Skeletal muscle satellite cell (primary cell): ENCODE measurements around the gene DYNC1I1.

Experiments
- H3K27me3 ChIP-seq: 2 replicates; pipeline ENCODE4 v1.7.0; 2013; ENCODE audit warnings: low read length; ENCODE audit not compliant: control insufficient read depth, insufficient read depth
- H3K36me3 ChIP-seq: 2 replicates; pipeline ENCODE4 v1.7.0; 2013; ENCODE audit warnings: mild to moderate bottlenecking, control low read depth, low read length; ENCODE audit not compliant: insufficient read depth
- H3K4me1 ChIP-seq: 2 replicates; pipeline ENCODE4 v1.7.0; 2013; ENCODE audit warnings: low read length; ENCODE audit not compliant: control insufficient read depth, insufficient read depth
- H3K4me2 ChIP-seq: 2 replicates; pipeline ENCODE4 v1.7.0; 2013; ENCODE audit warnings: mild to moderate bottlenecking, low read length
- H3K4me3 ChIP-seq: 2 replicates; pipeline ENCODE4 v1.7.0; 2013; ENCODE audit warnings: low read length
- H3K9ac ChIP-seq: 2 replicates; pipeline ENCODE4 v1.7.0; 2013; ENCODE audit warnings: mild to moderate bottlenecking, low read depth, low read length, moderate library complexity
- H3K9me3 ChIP-seq: replicated peaks from 2 replicates; pipeline ENCODE4 v1.7.0; 2013; ENCODE audit warnings: mild to moderate bottlenecking, control low read depth, low read length

The DYNC1I1 gene

DNA sequence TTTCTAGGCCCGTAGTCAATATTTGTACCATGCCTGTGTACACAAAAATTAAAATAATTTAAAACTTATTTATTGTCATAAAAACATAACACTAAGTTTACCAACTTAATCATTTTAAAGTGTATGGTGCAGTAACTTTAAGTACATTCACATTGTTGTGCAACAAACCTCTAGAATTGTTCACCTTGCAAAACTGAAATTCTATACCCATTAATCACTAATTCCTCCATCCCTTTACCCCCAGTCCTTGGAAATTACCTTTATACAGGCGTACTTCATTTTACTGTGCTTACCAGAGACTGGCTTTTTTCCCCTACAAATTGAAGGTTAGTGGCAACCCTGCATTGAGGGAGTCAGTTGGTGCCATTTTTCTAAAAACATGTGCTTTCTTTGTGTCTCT, 6.3 kb upstream of the DYNC1I1 start:
- no peak overlapping the region for H3K4me3 ChIP-seq
- no peaks in the 10 kb centered on the region for H3K4me1 ChIP-seq
- no peaks in the 10 kb centered on the region for H3K9me3 ChIP-seq
- no peak overlapping the region for H3K4me2 ChIP-seq
- no peak overlapping the region for H3K9ac ChIP-seq
- H3K36me3 ChIP-seq: no peaks in the 10 kb centered on the region
- H3K27me3 ChIP-seq: no peaks in the 10 kb centered on the region

DNA sequence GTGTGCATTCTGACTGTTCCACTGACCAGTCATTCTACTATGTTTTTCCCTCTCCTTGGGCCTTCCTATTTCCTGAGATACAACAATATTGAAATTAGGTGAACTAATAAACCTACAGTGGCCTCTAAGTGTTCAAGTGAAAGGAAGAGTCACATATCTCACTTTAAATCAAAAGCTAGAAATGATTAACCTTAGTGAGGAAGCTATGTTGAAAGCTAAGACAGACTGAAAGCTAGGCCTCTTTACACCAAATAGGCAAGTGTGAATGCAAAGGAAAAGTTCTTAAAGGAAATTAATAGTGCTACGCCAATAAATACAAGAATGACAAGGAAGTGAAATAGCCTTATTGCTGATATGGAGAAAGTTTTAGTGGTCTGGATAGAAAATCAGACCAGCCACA, 5.7 kb upstream of the DYNC1I1 start:
- H3K4me2 ChIP-seq: no peak overlapping the region

DNA sequence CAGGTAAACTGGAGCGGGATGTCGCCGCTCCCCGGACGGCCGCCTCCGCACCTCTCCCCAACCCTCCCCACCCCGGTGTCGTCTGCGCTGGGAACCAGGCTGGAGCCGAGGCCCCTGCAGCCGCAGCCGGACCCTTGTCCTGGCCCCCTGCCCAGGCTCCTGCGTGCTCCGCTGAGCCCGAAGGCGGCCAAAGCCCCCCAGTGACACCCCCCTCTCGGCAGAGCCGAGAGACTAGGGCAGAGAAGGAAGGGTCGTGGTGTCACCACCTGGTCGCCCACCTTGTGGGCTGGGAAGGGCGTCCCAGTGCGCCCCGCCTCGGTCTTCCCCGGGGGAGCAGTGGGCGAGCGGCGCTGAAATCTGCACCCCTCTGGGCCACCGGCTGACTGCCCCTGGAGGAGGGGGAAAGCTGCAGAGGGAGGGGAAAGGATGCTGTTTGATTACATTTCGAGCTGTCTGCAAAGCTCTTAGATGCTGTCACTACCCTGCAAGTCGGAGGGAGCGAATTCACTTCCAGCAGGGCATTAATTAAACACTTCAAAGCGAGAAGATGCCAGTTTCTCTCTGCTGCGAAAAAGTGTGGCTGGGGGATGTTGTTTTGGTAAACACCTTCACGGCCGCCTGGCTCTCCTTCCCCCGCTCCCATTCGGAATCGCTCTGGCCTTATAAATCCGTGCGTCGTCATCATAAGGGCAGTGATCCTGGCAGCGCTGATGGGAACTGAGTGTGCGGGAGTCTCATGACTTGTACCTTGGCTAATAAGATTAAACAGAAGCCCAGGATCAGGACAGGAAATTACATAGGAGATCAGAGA, 622 bp downstream of the DYNC1I1 start:
- no peaks in the 10 kb centered on the region for H3K27me3 ChIP-seq
- H3K4me2 ChIP-seq: peak overlapping the region; percentile 96
- H3K4me1 ChIP-seq: no peaks in the 10 kb centered on the region
- H3K4me3 ChIP-seq: peak overlapping the region; percentile 83
- peak overlapping the region; percentile 81 for H3K9ac ChIP-seq
- no peaks in the 10 kb centered on the region for H3K36me3 ChIP-seq
- H3K9me3 ChIP-seq: no peaks in the 10 kb centered on the region

More for the DNA sequence above, 5.7 kb upstream of the DYNC1I1 start:
- H3K9me3 ChIP-seq: no peaks in the 10 kb centered on the region
- H3K4me1 ChIP-seq: no peaks in the 10 kb centered on the region
- H3K27me3 ChIP-seq: no peaks in the 10 kb centered on the region
- H3K9ac ChIP-seq: no peak overlapping the region
- H3K36me3 ChIP-seq: no peaks in the 10 kb centered on the region
- no peak overlapping the region for H3K4me3 ChIP-seq

DNA sequence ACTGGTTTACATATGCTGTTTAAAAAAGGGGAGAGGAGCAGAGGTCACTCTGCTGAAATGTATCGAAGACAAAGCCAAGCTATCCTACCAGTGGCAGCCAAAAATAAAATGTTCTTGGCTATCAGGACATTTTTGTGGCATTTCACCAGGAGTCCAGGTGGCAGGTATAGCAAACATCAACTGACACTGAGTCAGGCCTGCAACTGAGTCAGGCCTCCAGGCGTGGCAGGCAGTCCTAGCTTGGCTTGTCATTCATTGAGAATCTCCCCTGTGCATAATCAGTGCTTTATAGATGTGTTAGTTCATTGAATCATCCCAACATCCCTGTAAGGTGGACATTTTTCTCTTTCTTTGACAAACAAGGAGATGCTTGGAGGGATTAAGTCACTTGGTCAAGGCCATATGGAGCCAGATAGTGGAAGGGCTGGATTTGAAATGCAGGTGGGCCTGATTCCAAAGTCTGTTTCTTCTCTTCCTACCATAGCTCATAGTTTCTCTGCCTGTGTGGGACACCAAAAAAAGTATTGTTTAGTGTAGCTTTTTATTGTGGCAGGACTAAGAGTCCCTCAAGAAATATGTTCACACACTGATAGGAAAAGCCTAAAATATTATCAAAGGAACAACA, 4.3 kb downstream of the DYNC1I1 start:
- no peaks in the 10 kb centered on the region for H3K4me1 ChIP-seq

DNA sequence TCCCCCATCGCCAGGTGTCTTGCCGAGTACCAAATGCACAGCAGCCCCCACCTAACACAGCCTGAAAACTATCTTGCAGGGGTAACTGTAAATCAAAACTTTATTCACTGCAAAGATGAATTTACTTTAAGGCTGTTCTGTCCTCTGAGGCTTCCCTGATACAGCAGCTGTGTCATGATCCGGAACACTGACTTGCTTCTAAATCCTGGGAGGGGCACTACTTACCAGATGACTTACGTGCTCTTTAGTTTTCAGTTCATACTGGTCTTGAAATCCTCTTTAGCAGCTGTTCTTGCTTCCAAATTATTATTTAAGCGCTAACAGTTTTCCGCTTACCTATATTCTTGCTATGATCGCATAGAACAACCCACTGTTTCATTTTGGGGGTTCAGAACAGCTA, 4.9 kb downstream of the DYNC1I1 start:
- Histone ChIP-seq H3K27me3 (no peaks in the 10 kb centered on the region), H3K36me3 (no peaks in the 10 kb centered on the region), H3K4me3 (no peak overlapping the region), H3K9me3 (no peaks in the 10 kb centered on the region), H3K4me1 (no peaks in the 10 kb centered on the region), H3K4me2 (no peak overlapping the region), H3K9ac (no peak overlapping the region)

More for the DNA sequence above, 4.3 kb downstream of the DYNC1I1 start:
- Histone ChIP-seq H3K4me2 (no peak overlapping the region), H3K36me3 (no peaks in the 10 kb centered on the region), H3K4me3 (no peak overlapping the region), H3K9me3 (no peaks in the 10 kb centered on the region), H3K27me3 (no peaks in the 10 kb centered on the region), H3K9ac (no peak overlapping the region)

DNA sequence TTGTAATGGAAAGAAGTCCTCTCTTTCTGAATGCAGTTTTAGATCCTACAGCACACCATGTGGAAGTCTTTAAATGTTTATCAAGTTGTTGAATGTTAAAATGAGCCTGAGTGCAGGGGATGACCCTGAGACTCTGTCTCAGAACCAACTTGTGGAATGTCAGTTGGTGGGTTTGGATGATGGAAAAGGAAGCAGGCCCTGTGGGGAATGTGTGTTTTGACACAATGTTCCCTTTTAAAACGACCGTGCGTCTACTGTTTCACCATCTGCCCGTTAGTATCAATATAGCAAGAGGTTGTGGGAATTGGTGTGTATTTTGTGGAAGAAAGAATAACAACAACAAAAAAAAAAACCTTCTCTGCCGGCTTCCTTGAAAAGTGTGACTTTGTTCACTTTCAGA, 8.3 kb downstream of the DYNC1I1 start:
- no peak overlapping the region for H3K4me2 ChIP-seq
- H3K27me3 ChIP-seq: no peaks in the 10 kb centered on the region
- H3K36me3 ChIP-seq: no peaks in the 10 kb centered on the region
- no peaks in the 10 kb centered on the region for H3K4me1 ChIP-seq
- H3K9me3 ChIP-seq: no peaks in the 10 kb centered on the region
- no peak overlapping the region for H3K9ac ChIP-seq
- no peak overlapping the region for H3K4me3 ChIP-seq

DNA sequence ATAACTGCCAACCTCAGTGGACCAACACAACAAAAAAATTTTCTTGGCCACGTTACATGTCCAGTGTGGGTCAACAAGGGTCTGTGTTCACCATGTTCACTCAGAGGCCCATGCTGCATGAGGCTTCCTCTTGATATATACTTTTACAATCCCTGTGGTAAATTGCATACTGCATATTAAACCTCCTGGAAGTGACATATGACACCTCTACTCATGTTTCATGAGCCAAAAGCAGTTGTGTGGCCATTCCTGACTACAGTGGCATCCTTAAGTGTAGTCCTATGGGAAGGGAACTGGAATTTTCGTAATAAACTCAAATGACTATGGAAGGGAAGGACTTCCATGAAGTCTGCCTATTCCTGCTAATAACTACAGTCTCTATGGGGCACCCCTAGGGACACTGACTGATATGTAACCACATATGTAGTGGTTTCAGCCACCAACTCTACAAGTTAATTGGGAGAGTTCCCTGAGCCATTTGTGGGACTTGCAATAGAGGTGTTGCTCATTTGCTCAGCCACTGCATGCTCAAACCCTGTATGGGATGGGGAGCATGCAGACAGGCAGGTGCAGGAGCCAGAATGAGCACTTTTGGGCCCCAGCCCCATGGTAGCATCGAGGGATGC, 9.7 kb downstream of the DYNC1I1 start:
- Histone ChIP-seq H3K36me3 (no peaks in the 10 kb centered on the region), H3K4me3 (no peak overlapping the region), H3K27me3 (no peaks in the 10 kb centered on the region), H3K4me2 (no peak overlapping the region), H3K4me1 (no peaks in the 10 kb centered on the region), H3K9me3 (no peaks in the 10 kb centered on the region), H3K9ac (no peak overlapping the region)

DNA sequence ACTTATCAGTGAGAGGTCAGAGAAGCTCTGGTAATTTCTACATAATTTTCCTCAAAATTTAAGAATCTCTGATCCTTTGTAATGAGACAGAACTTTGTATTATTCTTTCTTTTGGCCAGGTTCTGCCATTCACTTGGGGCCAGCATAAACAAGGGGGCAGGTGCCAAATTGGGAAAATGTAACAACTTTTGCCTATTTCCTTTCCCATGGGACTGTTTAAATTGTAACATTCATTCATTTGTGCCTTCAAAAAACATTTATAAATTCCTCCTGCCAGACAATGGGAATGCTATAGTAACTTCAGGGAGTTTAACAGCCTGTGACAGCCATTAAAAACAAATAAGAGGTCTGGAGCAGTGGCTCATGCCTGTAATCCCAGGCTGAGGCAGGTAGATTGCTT, 12.4 kb downstream of the DYNC1I1 start:
- no peaks in the 10 kb centered on the region for H3K36me3 ChIP-seq
- no peaks in the 10 kb centered on the region for H3K4me1 ChIP-seq
- H3K4me3 ChIP-seq: no peak overlapping the region
- H3K4me2 ChIP-seq: no peak overlapping the region
- H3K27me3 ChIP-seq: no peaks in the 10 kb centered on the region
- H3K9me3 ChIP-seq: no peaks in the 10 kb centered on the region
- H3K9ac ChIP-seq: no peak overlapping the region

DNA sequence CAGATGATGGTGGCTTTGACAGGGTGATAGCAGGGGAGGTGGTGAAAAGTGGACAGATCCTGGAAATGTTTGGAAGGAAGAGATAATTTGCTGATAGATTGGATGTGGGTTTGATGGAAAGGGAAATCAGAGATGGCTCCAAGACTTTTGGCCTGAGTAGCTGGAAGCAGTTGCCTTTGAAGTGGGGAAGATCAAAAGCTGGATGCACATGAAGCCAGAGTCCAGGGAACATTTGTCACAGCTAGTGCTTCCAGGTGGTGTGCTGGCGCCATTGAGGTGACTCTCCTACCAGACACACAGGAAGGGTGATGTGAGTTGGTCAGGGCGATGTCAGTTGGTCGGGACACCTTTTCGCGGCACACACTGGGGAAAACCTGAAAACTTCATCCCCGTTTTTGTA, 15.9 kb downstream of the DYNC1I1 start:
- H3K27me3 ChIP-seq: no peaks in the 10 kb centered on the region
- H3K4me2 ChIP-seq: no peak overlapping the region
- H3K4me1 ChIP-seq: no peaks in the 10 kb centered on the region
- no peak overlapping the region for H3K4me3 ChIP-seq
- no peaks in the 10 kb centered on the region for H3K9me3 ChIP-seq
- no peaks in the 10 kb centered on the region for H3K36me3 ChIP-seq
- no peak overlapping the region for H3K9ac ChIP-seq

DNA sequence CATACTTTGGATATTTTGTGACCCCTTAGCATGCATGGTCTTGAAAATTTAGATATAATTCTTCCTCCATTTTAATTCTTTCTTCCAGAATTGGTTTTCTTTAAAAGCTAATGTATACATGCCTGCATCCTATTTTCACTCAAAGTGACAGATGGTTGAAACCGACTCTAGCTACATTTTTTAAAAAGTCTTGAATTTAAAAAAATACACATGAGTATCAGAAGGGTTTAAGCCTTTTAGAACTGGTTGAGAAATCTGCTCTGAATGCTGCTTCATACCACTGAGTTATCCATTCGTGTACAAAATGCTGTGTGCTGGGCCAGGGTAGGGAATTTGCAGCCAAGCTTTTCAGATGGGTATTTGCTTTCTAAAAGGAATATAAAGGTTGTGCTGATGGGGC, 16.5 kb downstream of the DYNC1I1 start:
- no peak overlapping the region for H3K4me3 ChIP-seq
- no peak overlapping the region for H3K4me2 ChIP-seq
- H3K36me3 ChIP-seq: no peaks in the 10 kb centered on the region
- no peaks in the 10 kb centered on the region for H3K4me1 ChIP-seq
- no peaks in the 10 kb centered on the region for H3K27me3 ChIP-seq
- no peaks in the 10 kb centered on the region for H3K9me3 ChIP-seq
- no peak overlapping the region for H3K9ac ChIP-seq

DNA sequence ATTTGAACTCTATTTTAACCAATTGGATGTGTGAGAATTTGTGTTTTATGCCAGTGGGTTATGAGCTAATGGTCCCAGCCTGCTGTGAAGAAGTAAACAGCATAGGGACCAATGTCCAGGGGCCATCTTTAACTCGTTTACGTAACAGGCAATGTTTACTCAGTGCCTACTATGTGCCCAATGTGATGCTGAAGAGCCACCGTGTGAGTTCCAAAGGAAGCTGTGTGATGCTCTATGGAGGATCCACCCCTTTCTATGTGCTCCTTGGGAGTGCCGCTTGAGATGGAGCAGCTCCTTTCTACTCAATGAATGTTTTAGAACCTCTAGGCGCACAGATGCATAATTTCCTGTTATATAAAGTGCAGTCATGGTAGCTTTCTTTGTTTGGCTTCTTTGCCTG, 21.3 kb downstream of the DYNC1I1 start:
- H3K4me2 ChIP-seq: no peak overlapping the region
- no peak overlapping the region for H3K9ac ChIP-seq
- H3K36me3 ChIP-seq: no peaks in the 10 kb centered on the region
- no peak overlapping the region for H3K4me3 ChIP-seq
- H3K4me1 ChIP-seq: peaks cover 7% of the 10 kb centered on the region
- H3K9me3 ChIP-seq: no peaks in the 10 kb centered on the region
- H3K27me3 ChIP-seq: no peaks in the 10 kb centered on the region
